GM12892 (cell line): Measurements from ENCODE around the gene CHI3L1.

Experiments used
- POLR2A ChIP-seq: IDR thresholded peaks from 2 replicates; pipeline ENCODE4 v1.6.1; 2011; ENCODE audit warnings: low read depth, low read length, control low read depth
- POLR2AphosphoS5 ChIP-seq: IDR thresholded peaks from 2 replicates; pipeline ENCODE4 v1.6.1; 2011; ENCODE audit warnings: low read depth, low read length, control low read depth
- TAF1 ChIP-seq: IDR thresholded peaks from 2 replicates; pipeline ENCODE4 v1.6.1; 2011; ENCODE audit warnings: low read depth, mild to moderate bottlenecking, control low read depth, low read length, borderline replicate concordance

- TF ChIP-seq POLR2A (no peak), POLR2AphosphoS5 (no peak), TAF1 (no peak)
Observed at GRCh38 chr1:203136409-203137042, 50.0 kb downstream of the CHI3L1 start.
